DOHH2 (cell line): ENCODE results near the gene LRRC8D.

Source experiments
- H3F3A ChIP-seq: fragments of 200-600 bp; sonication (generic), shearing (Covaris generic); 2 replicates; pipeline ENCODE4 v1.6.0; 2016; ENCODE audit warnings: antibody characterized with exemption, mild to moderate bottlenecking; ENCODE audit not compliant: control insufficient read depth, insufficient read depth
- H3K27ac ChIP-seq: fragments of 200-600 bp; sonication (generic); 2 replicates; pipeline ENCODE4 v1.5.1; 2014; ENCODE audit warnings: low read depth, mild to moderate bottlenecking, low read length, moderate library complexity
- H3K27me3 ChIP-seq: fragments of 200-600 bp; sonication (generic); 2 replicates; pipeline ENCODE4 v1.6.1; 2014; ENCODE audit warnings: mild to moderate bottlenecking, low read length, mixed read lengths; ENCODE audit not compliant: control insufficient read depth
- H3K36me3 ChIP-seq: fragments of 200-600 bp; sonication (generic); 2 replicates; pipeline ENCODE4 v1.6.1; 2014; ENCODE audit warnings: mild to moderate bottlenecking, low read length, moderate library complexity, mixed read lengths; ENCODE audit not compliant: control insufficient read depth
- H3K4me1 ChIP-seq: fragments of 200-600 bp; sonication (generic); 2 replicates; pipeline ENCODE4 v1.6.1; 2014; ENCODE audit warnings: mild to moderate bottlenecking, low read length, mixed read lengths; ENCODE audit not compliant: control insufficient read depth
- H3K4me2 ChIP-seq: fragments of 200-600 bp; sonication (generic); 2 replicates; pipeline ENCODE4 v1.6.0; 2014; ENCODE audit warnings: mild to moderate bottlenecking, low read length, moderate library complexity
- H3K4me3 ChIP-seq: fragments of 200-600 bp; sonication (generic); 2 replicates; pipeline ENCODE4 v1.5.1; 2014; ENCODE audit warnings: mild to moderate bottlenecking, low read length, mixed read lengths
- H3K79me2 ChIP-seq: fragments of 200-600 bp; sonication (generic); 2 replicates; pipeline ENCODE4 v1.6.1; 2014; ENCODE audit warnings: mild to moderate bottlenecking, low read length, mixed read lengths; ENCODE audit not compliant: control insufficient read depth
- H3K9me2 ChIP-seq: fragments of 200-600 bp; sonication (generic); replicated peaks from 2 replicates; pipeline ENCODE4 v1.6.1; 2014; ENCODE audit warnings: mild to moderate bottlenecking, low read length, mixed read lengths; ENCODE audit not compliant: control insufficient read depth
- H3K9me3 ChIP-seq: fragments of 200-600 bp; sonication (generic); 2 replicates; pipeline ENCODE4 v1.6.1; 2014; ENCODE audit warnings: antibody characterized with exemption, low read length, mixed read lengths; ENCODE audit not compliant: control insufficient read depth, insufficient read depth
- H4K20me1 ChIP-seq: fragments of 200-600 bp; sonication (generic); 2 replicates; pipeline ENCODE4 v1.6.0; 2014; ENCODE audit warnings: low read depth, mild to moderate bottlenecking, antibody characterized with exemption, low read length, moderate library complexity; ENCODE audit not compliant: control insufficient read depth, insufficient read depth
- CTCF ChIP-seq: fragments of 200-600 bp; sonication (generic); IDR thresholded peaks from one replicate; pipeline ENCODE4 v1.5.1; 2014; ENCODE audit warnings: antibody characterized with exemption, mild to moderate bottlenecking, low read depth, low read length; ENCODE audit not compliant: poor library complexity, severe bottlenecking
- EZH2phosphoT487 ChIP-seq: fragments of 200-600 bp; sonication (generic); IDR thresholded peaks from 2 replicates; pipeline ENCODE4 v1.6.1; 2017; ENCODE audit warnings: borderline replicate concordance, mild to moderate bottlenecking, antibody characterized with exemption, low read length, moderate library complexity, mixed read lengths

Gene LRRC8D

GRCh38 chr1:89953131-89953626 is 132.3 kb downstream of the LRRC8D start:
- TF ChIP-seq EZH2phosphoT487, result no peak
- peak; percentile 53 for TF ChIP-seq CTCF
- no peaks in the 10 kb centered on the region for H3K79me2 ChIP-seq
- H3F3A ChIP-seq, result no peaks in the 10 kb centered on the region
- H4K20me1 ChIP-seq, result no peaks in the 10 kb centered on the region
- no peak overlapping the region for H3K4me2 ChIP-seq
- no peaks in the 10 kb centered on the region for H3K9me2 ChIP-seq
- no peaks in the 10 kb centered on the region for H3K9me3 ChIP-seq
- no peak overlapping the region for H3K27ac ChIP-seq
- no peak overlapping the region for H3K4me3 ChIP-seq
- H3K4me1 ChIP-seq, result peaks cover 23% of the 10 kb centered on the region
- H3K36me3 ChIP-seq, result no peaks in the 10 kb centered on the region
- H3K27me3 ChIP-seq, result no peaks in the 10 kb centered on the region

GRCh38 chr1:89953929-89954328 is 133.1 kb downstream of the LRRC8D start:
- Histone ChIP-seq H3K36me3 (no peaks in the 10 kb centered on the region), H3K4me2 (peak overlapping the region; percentile 15; the same call in 1 of the 2 replicates), H3K79me2 (no peaks in the 10 kb centered on the region), H3K9me3 (no peaks in the 10 kb centered on the region), H3K4me1 (peaks cover 23% of the 10 kb centered on the region), H4K20me1 (no peaks in the 10 kb centered on the region), H3K27ac (no peak overlapping the region), H3K9me2 (no peaks in the 10 kb centered on the region), H3K27me3 (no peaks in the 10 kb centered on the region), H3F3A (no peaks in the 10 kb centered on the region), H3K4me3 (no peak overlapping the region)
- no peak for TF ChIP-seq EZH2phosphoT487
- TF ChIP-seq CTCF, result no peak

GRCh38 chr1:89954401-89954800 is 133.6 kb downstream of the LRRC8D start:
- TF ChIP-seq CTCF (no peak), EZH2phosphoT487 (no peak)
- Histone ChIP-seq H3K36me3 (no peaks in the 10 kb centered on the region), H3K4me2 (no peak overlapping the region), H3K79me2 (no peaks in the 10 kb centered on the region), H3K4me3 (no peak overlapping the region), H3K27me3 (no peaks in the 10 kb centered on the region), H3F3A (no peaks in the 10 kb centered on the region), H3K9me2 (no peaks in the 10 kb centered on the region), H4K20me1 (no peaks in the 10 kb centered on the region), H3K9me3 (no peaks in the 10 kb centered on the region), H3K4me1 (peaks cover 23% of the 10 kb centered on the region), H3K27ac (no peak overlapping the region)
